Hematopoietic multipotent progenitor cell treated with erythropoietin and hydrocortisone succinate and interleukin-3 and kit ligand, for 4 days (in vitro differentiated cells): ENCODE results near the gene TIGD2.
"Not testable (repeated sequence)": the region's sequence is repeated elsewhere in the genome, so short reads cannot be mapped to it uniquely, and the experiment has no call there.

Experiments
- DNase-seq: peaks from one replicate; pipeline ENCODE4 v3.0.0-alpha.2; 2015

Gene TIGD2

GRCh38 chr4:89121387-89122068 is 10.2 kb downstream of the TIGD2 start:
- no peak for DNase-seq

DNA sequence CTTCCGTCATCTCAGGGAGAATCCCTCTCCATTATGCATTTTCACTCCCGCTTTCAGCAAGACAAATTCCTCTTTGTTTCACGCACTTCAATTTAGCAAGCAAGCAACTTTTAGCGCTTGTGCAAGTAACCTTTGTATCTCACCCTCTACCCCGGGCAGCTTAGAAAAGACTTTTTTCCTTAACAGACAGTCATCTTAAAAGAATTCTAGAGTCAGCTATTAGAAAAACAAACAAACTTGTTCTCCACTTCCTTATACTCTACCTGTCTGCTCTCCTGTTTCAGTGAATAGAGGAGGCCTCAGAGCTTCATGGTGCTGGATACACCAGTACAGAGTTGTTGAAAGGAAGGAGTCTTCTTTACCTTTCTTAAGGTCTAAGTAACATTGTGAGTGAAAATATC is 12.1 kb downstream of the TIGD2 start:
- no peak for DNase-seq

DNA sequence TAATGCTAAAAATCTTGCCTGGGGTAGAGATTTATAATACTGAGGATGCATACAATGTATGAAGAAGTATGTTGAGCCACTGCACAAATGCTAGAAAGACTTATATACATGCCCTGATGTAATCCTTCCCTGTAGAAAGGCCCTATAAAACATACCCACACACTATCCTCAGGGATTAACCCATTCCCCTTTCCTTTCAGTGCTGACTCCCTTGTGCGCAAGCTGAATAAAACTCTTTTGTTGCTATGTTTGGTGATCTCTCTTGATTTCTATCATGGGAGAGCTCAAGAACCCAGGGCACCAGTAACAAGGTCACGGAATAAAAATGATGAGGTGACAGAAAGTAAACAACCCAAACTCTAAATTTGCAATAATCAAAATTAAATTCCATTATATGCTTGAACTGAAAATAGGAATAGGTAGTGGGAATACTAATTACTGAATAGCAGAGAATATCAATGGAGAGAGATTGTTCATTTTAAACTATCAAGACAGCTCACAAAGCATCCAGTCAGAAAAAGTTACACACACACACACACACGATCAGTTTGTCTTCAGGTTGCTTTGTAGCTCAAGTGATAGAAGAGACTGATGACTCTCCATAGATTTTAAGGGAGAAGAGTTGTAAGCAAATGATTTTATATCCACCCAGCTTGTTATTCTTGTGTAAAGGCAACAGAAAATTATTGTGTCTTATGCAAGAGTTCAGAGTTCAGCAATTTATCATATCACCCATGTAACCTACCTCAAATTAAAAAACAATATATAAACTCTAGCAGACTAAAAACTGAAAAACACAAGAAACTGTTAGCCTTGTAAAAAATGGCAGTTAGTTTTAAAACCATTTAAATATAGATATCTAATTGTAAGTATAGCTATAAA is 14.8 kb downstream of the TIGD2 start:
- DNase-seq: no peak

DNA sequence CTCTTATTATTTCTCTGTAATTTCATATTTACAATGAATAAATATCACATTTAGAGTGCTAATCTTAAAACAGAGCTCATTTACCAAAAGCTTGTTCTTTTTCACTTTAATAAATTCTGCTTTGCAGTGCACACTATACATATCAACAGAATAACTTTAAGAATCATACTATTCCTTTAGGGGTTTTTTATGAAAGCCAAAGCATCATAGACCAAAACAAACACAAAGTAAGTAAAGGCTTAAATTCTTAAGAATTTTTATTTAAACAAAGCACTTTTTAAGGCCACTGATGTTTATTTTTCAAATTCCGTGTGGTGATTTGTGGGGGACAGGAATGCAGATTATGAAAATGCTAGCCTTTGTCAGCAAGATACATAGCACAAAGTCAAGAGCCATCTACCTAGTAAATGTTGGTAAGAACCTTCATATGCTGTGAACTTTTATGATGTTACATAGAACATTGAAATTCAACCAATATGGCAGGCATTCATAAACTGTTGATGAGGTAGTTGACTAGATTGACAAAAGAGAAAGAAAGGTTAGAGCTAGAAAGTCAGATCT is 17.8 kb downstream of the TIGD2 start:
- no peak for DNase-seq

- DNase-seq: no peak
These were observed 23.5 kb downstream of the TIGD2 start for GRCh38 chr4:89134775-89135319.

GRCh38 chr4:89136525-89136924 is 25.2 kb downstream of the TIGD2 start:
- peak; percentile 38 for DNase-seq

DNA sequence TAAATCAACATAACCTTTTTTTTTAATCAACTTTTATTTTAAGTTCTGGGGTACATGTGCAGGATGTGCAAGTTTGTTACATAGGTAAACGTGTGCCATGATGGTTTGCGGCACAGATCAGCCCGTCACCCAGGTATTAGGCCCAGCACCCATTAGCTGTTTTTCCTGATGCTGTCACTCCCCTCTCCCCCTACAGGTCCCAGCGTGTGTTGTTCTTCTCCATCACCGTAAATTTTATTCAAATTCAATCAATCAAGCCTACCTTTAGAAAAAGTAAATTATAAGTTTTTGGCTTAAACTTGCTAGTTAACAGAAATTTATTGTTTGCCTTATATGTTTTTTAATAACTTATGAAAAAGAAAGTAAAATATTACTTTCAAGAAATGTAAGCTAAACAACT is 25.9 kb downstream of the TIGD2 start:
- no peak for DNase-seq

DNA sequence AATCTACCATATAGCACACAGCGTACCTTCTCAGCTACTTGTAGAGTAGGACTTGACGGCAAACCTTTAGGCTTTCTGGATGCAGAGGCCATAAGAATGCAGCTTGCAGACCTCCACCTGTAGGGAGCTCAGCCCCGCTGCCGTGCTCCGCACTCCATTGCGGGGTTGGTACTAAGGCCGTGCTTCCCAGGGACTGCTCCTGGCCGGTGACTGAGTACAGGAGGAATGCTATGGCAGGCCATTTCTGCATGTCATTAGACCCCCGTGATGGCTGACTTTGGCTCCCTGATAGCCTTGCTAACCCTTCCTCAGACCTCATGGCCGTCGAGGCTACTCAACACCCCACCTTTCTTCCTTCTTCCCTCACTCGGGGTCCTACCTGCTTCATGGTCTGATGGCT is 26.4 kb downstream of the TIGD2 start:
- no peak for DNase-seq

DNA sequence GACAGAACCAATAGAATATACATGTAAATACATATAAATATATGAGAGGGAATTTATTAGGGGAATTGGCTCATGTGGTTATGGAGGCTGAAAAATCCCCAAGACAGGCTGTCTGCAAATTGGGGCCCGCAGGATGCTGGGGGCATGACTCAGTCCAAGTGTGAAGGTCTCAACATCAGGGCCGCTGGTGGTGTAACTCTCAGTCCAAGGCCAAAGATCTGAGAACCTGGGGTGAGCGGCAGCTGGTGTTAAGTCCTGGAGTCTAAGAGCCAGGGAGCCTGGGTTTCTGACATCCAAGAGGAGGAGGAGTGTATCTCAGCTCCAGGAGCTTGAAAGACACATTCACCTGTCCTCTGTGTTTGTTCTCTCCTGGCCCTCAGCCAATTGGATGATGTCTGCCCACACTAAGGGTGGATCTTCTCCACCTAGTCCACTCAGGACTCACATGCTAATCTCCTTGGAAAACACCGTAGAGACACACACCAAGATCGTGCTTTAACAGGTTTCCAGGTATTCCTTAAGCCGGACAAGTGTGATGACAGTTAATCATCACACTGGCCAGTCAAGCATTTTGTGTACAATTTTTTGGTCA is 28.9 kb downstream of the TIGD2 start:
- DNase-seq: no peak

DNA sequence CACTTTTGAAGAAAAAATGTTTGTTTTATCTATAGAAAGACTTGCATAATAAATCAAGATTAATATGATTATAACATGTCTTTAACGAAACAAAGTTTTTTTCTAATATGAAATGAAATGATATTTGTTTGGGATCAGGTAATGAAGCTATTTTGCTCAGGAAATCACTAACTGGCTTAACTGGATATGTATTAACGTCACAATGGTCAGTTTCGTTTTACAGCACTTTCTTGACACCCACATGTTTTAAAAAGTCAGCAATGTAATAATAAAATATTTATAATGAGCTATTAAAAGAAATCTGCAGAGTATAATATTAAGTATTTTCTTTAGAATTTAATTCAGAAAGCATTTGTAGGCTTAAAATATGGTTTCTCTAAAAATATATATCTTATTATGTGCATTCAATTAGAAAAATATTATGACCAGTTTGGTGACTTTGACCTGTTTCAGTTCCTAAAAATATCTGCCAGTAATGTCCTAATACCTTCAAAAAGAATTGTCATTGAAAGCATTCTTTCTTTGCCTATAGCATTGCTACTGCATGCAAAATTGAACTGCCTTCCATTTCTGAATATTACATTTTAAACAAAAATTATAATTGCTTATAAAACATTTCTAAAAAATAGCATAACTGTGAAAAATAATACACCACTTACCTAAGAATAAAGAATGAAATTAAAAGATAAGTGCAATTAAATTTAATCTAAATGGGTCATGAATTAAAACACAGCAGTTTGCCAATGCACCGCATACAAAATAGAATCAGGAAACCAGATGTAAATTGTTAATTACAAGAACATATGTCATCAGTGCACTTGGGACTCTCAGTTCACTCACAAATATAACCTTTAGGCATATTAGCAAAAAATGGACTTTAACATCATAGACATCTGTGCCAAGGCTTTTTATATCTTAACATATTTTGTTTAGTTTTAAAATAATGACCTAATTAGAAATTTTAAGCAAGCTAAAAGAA is 31.6 kb downstream of the TIGD2 start:
- DNase-seq: no peak

DNA sequence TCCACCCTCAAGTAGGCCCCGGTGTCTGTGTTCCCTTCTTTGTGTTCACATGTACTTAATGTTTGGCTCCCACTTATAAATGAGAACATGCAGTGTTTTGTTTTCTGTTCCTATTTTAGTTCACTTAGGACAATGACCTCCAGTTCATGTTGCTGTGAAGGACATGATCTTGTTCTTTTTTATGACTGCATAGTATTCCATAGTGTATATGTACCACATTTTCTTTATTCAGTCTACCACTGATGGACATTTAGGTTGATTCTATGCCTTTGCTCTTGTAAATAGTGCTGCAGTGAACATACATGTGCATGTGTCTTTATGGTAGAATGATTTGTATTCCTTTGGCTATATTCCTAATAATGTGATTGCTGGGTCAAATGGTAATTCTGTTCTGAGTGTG is 33.3 kb downstream of the TIGD2 start:
- DNase-seq: not testable (repeated sequence)

DNA sequence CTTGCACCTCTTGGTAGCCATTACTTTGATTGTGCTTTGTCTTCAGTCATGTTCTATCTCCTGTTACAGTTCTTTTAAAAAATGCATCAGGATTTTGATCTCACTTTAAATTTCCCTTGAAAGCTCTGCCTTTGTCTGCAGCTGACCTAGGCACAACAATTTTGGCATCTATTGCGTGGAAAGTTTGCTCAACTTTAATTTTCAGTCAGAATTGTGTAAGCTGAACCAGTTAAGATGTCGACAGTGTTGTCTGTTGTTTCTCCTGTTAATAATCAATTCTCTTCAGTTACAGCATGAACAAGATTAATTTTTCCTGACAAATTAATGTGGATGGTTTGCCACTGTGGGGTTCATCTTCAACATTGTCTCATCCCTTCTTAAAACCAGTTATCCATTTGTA is 34.9 kb downstream of the TIGD2 start:
- DNase-seq: no peak

DNA sequence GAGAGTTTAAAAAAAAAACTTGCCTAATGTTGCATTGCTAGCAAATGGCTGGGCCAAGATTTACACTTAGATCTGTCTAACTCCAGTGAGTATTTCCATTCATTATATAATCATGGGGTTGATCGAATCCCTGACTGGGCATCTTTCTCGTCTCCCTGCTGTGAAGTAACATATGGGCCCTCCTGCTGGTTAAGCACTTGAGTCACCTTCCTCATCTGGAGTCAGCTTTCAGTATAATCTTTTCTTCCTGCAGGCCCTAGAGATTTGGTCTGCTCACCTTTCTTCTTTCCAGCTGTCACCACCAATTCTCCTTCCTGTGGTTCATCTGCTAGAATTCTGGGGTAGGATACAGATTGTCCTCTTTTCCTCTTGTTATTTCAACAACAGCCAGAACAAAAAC is 41.6 kb downstream of the TIGD2 start:
- no peak for DNase-seq

DNA sequence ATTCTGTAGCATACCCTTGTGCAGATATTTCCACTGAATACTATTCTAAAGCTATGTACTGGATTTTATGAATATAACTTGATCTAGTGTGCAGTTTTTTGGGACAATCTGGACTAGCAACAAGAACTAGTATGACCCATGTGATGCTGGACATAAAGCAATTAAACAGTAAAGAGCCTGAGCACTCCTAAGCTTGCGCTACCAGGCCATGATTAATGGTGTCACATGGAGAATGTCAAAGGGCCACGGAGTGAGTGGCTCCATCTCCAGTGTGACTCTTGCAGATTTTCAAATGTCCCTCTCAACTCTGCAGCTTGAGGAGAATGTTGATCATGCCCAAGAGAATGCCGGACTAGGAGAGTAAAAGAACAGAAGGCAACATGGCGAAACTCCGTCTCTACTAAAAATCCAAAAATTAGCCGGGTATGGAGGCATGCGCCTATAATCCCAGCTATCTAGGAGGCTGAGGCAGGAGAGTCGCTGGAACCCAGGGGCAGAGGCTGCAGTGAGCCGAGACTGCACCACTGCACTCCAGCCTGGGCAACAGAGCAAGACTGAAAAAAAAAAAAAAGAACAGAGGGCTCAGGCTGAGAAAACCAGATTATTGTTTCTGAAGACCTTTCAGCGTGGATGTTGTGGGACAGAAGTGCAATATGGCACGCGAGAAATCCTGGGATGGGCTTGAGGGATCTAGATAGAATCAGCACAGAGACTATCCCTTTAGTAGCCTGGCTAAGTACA is 45.0 kb downstream of the TIGD2 start:
- no peak for DNase-seq

DNA sequence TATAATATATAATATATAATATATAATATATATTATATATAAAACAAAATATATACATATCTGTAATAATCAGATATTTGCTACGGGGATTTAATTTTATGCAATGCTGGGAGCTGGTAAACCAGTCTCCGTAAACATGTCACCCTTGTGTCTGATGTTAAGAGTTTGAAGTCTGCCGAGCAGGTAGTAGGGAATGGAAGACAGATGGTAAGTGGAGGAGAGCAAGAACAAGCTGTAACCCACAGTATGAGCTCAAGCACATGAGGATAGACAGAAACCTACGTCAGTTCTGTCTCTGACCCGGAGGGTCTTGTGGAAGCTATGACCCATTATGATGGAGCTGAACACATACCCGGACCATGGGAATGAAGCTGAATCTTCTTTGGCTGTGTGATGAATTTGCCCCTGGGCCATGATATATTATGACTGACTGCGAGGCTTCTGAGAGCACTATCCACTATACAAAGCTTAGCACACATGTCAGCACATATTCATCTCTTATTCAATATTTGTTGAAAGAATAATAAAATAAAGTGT is 46.2 kb downstream of the TIGD2 start:
- DNase-seq: no peak

DNA sequence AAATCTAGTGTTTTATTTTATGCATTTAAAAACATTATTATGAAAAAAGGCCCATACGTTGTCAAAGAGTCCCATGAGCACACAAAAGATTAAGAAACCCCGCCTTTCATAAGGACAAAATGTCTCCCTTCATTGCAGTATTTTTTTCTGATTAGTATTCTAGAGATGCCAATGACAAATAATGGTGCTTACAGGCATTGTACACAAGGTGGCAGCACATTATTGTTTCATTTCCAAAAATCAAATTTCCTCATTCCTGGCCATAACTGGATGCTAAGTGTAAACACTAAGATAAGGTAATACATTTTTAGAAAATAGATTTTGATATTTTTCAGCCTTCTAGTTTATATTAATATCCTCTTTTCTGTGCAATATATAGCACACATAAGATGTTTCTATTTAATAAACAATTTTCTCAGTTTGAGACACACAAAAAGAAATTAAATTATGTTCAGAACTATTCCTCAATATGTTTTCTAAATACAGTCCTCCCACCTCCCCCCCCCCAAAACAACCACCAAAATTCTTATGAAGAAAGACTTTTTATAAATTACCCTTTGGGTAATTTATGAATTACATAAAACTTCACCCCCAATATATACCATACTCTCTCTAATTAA is 47.7 kb downstream of the TIGD2 start:
- peak; percentile 70 for DNase-seq

GRCh38 chr4:89160806-89161205 is 49.5 kb downstream of the TIGD2 start:
- no peak for DNase-seq

GRCh38 chr4:89161841-89162240 is 50.5 kb downstream of the TIGD2 start:
- no peak for DNase-seq

- DNase-seq: no peak
These were observed 51.2 kb downstream of the TIGD2 start for GRCh38 chr4:89162496-89162895.

GRCh38 chr4:89162987-89163386 is 51.7 kb downstream of the TIGD2 start:
- no peak for DNase-seq

DNA sequence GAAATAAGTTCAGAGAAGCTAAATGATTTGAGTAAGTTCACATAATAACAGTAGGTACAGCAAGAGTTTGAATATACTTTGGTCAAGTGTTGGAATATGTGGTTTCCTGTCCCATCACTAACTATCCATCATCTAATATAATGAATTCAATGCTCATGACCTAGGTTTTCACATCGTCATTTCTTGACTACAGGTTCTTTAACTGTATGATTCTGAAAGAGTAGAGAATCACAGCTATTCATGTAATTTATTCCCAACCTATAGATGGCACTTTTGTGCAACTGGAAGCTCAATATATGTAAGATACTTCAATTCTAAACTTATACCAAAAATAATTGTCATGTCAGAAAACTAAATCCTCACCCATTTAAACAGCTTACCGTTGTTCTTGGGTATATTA is 53.1 kb downstream of the TIGD2 start:
- peak; percentile 7 for DNase-seq
